ENCODE results near the gene AMH. TPM values are rescaled to one million over a fixed set of nuclear protein-coding genes. Genes with fewer than 3 reads are reported as not detected.

Gene AMH
- total and polyA plus RNA-seq, 3 donors from 2014 or later = 50.8 to 268 (median 180) TPM

DNA sequence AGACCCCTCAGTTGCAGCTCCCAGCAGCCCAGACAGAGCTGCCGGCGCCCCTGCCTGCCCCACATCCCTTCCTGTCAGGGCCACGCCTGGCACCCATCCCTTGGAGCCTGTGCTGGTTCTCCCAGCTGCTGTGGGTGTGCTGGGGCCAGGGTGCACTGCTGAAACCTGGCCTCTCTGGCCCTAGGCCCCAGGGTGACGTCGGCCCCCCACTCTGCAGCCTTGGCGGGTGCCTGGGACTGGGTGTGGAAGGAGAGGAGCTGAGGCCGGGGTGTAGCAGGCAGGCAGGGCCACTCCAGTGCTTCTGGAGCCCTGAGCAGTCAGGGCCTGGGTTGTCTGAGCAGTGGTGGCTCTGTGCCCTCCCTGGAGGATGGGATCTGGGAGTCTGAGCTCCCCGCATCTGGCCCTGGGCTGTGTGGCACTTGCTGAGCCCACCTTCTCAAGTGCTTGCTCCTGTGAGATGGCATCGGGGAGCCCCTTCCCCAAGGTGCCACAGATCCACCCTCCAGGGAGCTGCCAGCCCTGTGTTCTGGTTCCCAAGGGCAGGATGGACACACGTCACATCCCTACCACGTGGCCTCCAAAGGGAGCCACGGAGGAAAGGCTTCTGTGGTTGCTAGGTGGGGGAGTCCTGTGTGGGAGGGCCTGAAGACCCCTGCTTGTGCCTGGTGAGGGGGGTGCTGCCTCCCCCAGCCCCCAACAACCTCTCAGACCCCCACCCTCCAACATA, 18.2 kb upstream of the AMH start:
- Histone ChIP-seq H3K4me3 (no peak overlapping the region), H3K4me1 (peaks cover 21% of the 10 kb centered on the region), H3K9me3 (no peaks in the 10 kb centered on the region), H3K27ac (peak overlapping the region in 1 of 2 donors; percentile 64), H3K27me3 (no peaks in the 10 kb centered on the region), H3K36me3 (ENCODE audit: low read depth, missing control alignments) (no peaks in the 10 kb centered on the region)
- intact Hi-C loops (cut with DNase I; ENCODE audit: low total_unique reads) = loop anchor here (5.0 kb wide), 1 partner anchor 41 kb away; no protein-coding TSS in a partner anchor
- TF ChIP-seq CTCF (IDR thresholded peaks at IDR 0.05) (no peak), POLR2A (IDR thresholded peaks at IDR 0.05) (no peak)
- DNase-seq = peak; percentile 63
- 49 to 65% methylated on average over 3 to 12 of the region's 12 CpGs for WGBS, 2 donors

DNA sequence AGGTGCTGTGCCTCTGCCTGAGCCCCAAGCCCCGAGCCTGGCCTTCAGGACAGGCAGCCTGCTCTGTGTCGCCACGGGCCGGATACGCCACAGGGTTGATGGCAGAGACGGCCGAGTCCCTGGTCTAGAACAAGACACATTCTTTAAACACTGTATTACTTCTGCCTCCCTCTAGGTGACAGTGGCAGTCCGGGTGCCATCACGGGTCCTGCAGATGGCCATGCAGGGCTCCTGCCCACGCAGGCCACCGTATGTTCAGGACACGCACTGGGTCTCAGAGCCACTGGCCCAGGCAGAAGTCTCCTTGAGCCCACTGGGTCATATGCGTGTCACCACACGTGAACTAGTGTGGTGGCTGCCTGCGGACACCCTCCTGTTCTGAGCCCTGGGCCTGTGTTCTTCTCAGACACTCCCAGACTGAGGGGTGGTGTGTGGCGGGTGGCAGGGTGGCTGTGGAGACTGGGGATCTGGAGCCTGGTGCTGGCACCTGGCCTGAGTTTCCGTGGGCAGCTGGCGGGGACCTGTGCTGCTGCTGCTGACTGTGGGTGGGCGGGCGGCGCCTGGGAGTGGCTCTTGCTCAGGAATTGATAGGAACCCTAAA, 17.4 kb upstream of the AMH start:
- Histone ChIP-seq H3K9me3 (no peaks in the 10 kb centered on the region), H3K36me3 (ENCODE audit: low read depth, missing control alignments) (no peaks in the 10 kb centered on the region), H3K4me1 (peaks cover 21% of the 10 kb centered on the region), H3K27me3 (no peaks in the 10 kb centered on the region), H3K27ac (peak overlapping the region in 1 of 2 donors; percentile 64), H3K4me3 (no peak overlapping the region)
- WGBS, 2 donors = 71 to 79% methylated on average over 16 to 21 of the region's 21 CpGs
- DNase-seq = peak; percentile 63
- TF ChIP-seq POLR2A (IDR thresholded peaks at IDR 0.05) = no peak
- peak; percentile 17 to 49 (median 26) for TF ChIP-seq CTCF (IDR thresholded peaks at IDR 0.05)
- intact Hi-C loops (cut with DNase I; ENCODE audit: low total_unique reads) = loop anchor here (5.0 kb wide), 1 partner anchor 41 kb away; no protein-coding TSS in a partner anchor

DNA sequence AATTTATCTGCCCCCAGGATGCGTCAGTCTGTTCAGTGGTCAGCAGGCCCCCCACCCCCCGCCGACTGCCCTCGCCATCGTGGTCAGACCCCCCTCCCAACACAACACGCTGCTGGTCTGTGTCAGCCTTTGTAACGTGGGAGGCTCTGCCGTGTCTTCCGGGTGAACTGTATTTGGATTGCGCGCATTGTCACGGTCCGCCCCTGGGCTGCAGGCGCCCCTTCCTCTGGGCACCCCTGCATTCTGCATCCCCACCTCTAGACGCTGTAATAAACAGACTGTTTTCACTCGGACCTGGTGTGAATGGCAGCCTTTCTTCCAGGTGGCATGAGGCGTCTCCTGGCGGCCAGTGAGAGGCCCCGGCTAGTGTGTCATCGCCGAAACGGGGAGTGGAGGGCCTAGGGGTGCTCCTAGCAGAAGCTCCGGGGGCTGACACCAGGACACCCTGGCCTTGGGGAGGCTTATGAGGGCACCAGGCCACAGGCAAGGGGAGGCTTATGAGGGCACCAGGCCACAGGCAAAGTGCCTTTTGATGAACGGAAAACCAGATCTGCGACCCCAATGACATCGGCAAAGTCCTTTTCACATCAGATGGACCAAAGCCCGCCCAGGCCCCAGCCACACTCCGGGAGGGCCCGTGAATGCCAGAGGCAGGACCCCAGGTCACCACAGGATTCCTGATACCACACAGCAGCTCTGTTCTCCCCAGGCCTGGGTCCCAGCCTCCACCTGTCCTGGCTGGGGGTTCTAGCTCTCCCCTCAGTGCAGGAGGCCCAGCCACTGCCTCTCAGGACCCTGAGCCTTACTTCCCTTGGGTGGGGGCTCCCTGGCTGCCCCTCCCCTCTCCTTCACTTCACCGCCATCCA, 16.6 kb upstream of the AMH start:
- Histone ChIP-seq H3K27me3 (no peaks in the 10 kb centered on the region), H3K27ac (peak overlapping the region in 1 of 2 donors; percentile 64), H3K9me3 (no peaks in the 10 kb centered on the region), H3K4me1 (peaks cover 24% of the 10 kb centered on the region), H3K36me3 (ENCODE audit: low read depth, missing control alignments) (no peaks in the 10 kb centered on the region), H3K4me3 (no peak overlapping the region)
- no peak for DNase-seq
- TF ChIP-seq POLR2A (IDR thresholded peaks at IDR 0.05) (no peak), CTCF (IDR thresholded peaks at IDR 0.05) (no peak)
- intact Hi-C loops (cut with DNase I; ENCODE audit: low total_unique reads) = loop anchor here (5.0 kb wide), 1 partner anchor 40 kb away; no protein-coding TSS in a partner anchor
- 83 to 86% methylated on average over 21 to 30 of the region's 30 CpGs for WGBS, 2 donors

- H3K4me1 ChIP-seq = peaks cover 33% of the 10 kb centered on the region
- intact Hi-C loops (cut with DNase I; ENCODE audit: low total_unique reads) = loop anchor here (5.0 kb wide), 1 partner anchor 39 kb away; no protein-coding TSS in a partner anchor
- DNase-seq = no peak
- no peaks in the 10 kb centered on the region for H3K9me3 ChIP-seq
- H3K27ac ChIP-seq = no peak overlapping the region
- H3K27me3 ChIP-seq = no peaks in the 10 kb centered on the region
- 91 to 92% methylated on average over 22 to 25 of the region's 25 CpGs for WGBS, 2 donors
- no peak overlapping the region for H3K4me3 ChIP-seq
- TF ChIP-seq CTCF (IDR thresholded peaks at IDR 0.05) (no peak), POLR2A (IDR thresholded peaks at IDR 0.05) (no peak)
- H3K36me3 ChIP-seq (ENCODE audit: low read depth, missing control alignments) = no peaks in the 10 kb centered on the region
These were observed 15.4 kb upstream of the AMH start for GRCh38 chr19:2233601-2234280.
